ENCODE results near the gene LMX1B.
"Not testable (repeated sequence)": the region's sequence is repeated elsewhere in the genome, so short reads cannot be mapped to it uniquely, and the experiment has no call there.

Gene LMX1B

GRCh38 chr9:126720661-126721563, 107.2 kb downstream of the LMX1B start:
- DNase-seq, result no peak

- no peak for DNase-seq
These were observed 107.8 kb downstream of the LMX1B start for GRCh38 chr9:126721564-126721981.

DNA sequence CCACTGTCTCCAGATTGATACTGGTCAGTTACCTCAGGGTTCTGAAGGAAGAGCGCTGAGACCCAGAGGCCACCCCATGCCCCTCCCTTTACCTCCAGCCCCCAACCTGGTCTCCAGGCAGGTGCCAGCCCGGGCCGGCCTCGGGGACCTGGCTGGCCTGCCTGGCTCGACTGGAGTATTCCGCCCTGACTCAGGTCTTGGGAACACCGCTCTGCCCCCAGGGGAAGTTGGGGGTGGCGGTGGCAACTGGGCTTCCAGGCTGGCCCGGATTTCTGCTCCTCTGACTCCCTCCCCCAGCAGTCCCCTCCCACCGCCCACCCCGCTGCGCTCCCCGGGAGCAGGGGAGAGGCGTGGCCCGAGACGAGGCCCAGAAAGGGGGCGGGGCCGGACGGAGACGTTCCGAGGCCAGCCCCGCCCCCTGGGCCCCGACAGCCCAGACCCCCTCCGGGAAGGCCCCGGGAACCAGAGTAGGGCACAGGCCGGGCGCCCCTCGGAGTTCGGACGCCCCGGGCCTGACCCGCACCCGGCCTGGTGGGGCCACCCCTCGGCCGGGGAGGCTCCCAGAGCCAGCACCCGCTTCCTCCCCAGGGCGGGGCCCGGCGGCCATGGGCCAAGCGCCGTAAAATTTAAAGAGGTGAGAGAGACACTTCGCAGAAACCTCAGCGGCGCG, 108.7 kb downstream of the LMX1B start:
- DNase-seq, result peak in 1 of 2 experiments; percentile 57

DNA sequence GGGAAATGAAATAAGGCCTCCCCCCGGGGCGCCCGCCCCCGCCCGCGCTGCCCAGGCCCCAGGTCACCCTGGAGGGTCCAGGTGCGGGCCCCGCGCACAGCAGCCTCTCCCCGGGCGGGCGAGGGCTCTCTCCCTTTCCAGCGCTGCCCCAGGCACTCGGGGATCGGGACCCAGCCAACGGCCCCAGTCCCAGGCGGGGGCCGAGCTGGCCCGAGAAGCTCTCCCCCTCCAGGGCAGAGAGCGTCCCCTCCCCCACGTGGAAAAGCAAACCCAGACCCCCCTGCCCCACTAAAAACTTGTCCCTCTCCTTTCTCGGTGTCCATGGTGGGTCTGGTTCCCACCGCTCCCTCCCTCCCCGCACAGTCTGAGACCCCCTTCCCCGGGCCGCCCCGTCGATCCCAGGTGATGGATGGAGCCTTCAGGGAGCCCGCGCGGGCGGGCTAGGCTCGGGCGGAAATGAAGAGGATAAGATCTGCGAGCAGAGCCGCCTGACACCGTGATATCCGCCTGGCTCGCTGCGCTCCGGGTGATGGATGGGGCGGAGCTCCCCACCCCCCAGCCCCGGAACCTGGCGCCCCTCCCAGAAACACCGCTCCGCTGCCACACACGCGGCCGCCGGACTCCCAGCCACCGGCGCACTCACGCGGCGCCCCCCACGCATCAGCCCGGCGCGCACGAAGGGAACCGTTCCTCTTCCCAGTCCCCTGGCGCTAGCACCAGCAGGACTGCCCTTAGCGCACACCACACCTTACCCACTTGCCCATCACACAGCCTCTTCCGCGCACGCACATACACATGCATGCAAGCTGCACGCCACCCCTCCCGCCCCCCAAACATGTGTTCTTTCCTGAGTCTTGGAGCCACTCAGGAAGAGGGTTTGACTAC, 109.4 kb downstream of the LMX1B start:
- DNase-seq, result peak in 1 of 2 experiments; percentile 19

- no peak for DNase-seq
These were observed 110.1 kb downstream of the LMX1B start for GRCh38 chr9:126723807-126724172.

GRCh38 chr9:126724226-126724625, 110.5 kb downstream of the LMX1B start:
- DNase-seq, result no peak

GRCh38 chr9:126725485-126725884, 111.8 kb downstream of the LMX1B start:
- DNase-seq, result not testable (repeated sequence)

- DNase-seq, result not testable (repeated sequence)
These were observed 114.5 kb downstream of the LMX1B start for GRCh38 chr9:126728210-126728609.

DNA sequence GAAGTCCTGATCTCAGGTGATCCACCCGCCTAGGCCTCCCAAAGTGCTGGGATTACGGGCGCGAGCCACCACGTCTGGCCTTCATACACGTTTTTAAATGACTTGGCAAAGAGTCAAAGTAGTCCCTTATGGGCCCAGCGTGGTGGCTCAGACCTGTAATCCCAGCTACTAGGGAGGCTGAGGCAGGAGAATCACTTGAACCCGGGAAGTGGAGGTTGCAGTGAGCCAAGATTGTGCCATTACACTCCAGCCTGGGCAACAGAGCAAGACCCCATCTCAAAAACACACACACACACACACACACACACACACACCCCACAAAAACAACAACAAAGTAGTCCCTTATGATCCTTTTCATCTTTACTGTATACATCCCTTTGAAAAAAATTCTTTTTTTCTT, 116.9 kb downstream of the LMX1B start:
- DNase-seq, result not testable (repeated sequence)

DNA sequence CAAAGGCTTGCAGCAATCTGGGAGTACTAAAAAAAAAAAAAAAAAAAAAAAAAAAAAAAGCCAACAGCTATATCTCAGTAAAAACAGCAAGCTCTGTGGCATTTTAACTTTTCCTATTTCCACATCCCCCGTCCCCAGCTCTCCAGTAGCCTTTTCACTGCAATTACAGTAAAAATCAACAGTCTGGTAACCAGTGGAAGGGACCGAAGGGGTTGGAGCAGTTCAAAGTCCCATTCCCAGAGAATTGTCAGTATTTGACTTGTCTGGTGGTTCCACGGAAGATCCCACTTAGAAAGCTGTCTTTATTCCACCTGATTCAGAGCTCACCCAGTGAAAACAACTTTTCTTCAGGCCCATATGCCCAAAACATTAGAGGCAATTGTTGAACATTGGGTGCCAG, 119.3 kb downstream of the LMX1B start:
- no peak for DNase-seq

DNA sequence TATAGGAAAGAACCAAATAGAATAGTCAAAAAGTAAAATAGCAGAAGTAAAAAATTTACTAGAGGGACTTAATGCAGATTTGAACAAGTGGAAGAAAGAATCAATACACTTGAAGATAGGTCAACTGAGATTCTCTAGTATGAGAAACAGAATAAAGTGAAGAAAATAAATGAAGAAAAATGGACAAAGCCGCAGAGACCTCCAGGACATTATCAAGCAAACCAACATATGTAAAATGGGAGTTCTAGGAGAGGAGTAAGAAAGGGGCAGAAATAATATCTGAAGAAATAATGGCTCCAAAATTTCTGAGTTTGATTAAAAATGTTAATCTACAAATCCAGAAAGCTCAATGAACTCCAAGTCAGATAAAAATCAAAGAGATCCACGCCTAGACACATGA, 121.1 kb downstream of the LMX1B start:
- no peak for DNase-seq

DNA sequence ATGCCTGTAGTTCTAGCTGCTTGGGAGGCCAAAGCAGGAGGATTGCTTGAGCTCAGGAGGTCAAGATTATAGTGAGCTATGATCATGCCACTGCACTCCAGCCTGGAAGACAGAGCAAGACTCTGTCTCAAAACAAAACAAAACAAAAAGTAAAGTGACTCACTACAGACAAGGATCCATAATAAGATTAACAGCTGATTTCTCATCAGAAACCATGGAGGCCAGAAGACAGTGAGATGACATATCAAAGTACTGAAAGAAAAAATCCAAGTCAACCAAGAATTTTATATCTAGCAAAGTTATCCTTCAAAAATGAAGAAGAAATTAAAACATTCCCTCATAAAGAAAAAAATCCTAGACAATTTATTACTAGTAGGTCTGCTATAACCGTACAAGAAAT, 121.8 kb downstream of the LMX1B start:
- DNase-seq, result no peak

- DNase-seq, result no peak
These were observed 124.8 kb downstream of the LMX1B start for GRCh38 chr9:126738553-126738952.

DNA sequence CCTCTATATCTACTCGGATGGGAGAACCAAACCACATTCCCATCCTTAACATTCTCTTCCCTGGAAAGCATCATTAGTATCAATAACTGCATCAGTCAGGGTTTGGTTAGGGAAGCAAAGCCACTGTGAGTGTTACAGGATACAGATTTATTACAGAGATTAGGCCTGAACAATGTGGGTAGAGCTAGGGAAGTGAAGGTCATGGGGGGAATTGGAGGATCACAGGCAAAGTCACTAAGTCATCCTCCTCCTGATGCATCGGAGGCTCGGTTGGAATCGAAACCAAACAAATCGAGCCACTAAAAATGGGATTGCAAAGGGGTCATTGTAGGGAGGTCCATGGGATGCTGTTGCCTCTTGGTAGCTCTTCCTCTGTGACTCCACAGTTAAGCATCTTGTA, 129.3 kb downstream of the LMX1B start:
- no peak for DNase-seq

GRCh38 chr9:126745574-126746411, 132.1 kb downstream of the LMX1B start:
- DNase-seq, result no peak

Data from NCI-H526 (cell line).